K562 (cell line): ENCODE data around the gene TSPAN1. TPM values are rescaled to one million over a fixed set of nuclear protein-coding genes. Genes with fewer than 3 reads are reported as not detected.

Experiments
- BRD9 ChIP-seq: fragments of 450-650 bp; IDR thresholded peaks from 2 replicates; pipeline ENCODE4 v1.6.1; 2018; ENCODE audit warnings: low read depth; ENCODE audit not compliant: partially characterized antibody
- CHAMP1 ChIP-seq: fragments of 450-650 bp; IDR thresholded peaks from 2 replicates; pipeline ENCODE4 v1.6.1; 2016; ENCODE audit warnings: mild to moderate bottlenecking
- E2F3 ChIP-seq: fragments of 250-450 bp; sonication (Bioruptor Pico); IDR thresholded peaks from 2 replicates; pipeline ENCODE4 v1.4.0; 2020; ENCODE audit warnings: mild to moderate bottlenecking
- EWSR1 ChIP-seq: fragments of 450-650 bp; IDR thresholded peaks from 2 replicates; pipeline ENCODE4 v1.6.1; 2018; ENCODE audit warnings: borderline replicate concordance, mild to moderate bottlenecking, low read depth, moderate library complexity; ENCODE audit not compliant: partially characterized antibody
- IRF9 ChIP-seq: fragments of 450-650 bp; IDR thresholded peaks from 2 replicates; pipeline ENCODE4 v1.6.1; 2016; ENCODE audit warnings: missing biosample characterization, missing genetic modification characterization
- JUNB ChIP-seq: fragments of 450-650 bp; formaldehyde crosslinking; conservative IDR thresholded peaks from 2 replicates; pipeline ENCODE4 v1.4.0; 2020; ENCODE audit warnings: mild to moderate bottlenecking
- MYBL2 ChIP-seq, 2 experiments: fragments of 450-650 bp in 1 of 2; sonication (generic) in 1 of 2; formaldehyde crosslinking in 1 of 2; IDR thresholded peaks; 2 replicates each; pipeline versions ENCODE4 v1.6.1 to v1.8.1; 2017 to 2022; ENCODE audit warnings: borderline replicate concordance in 1 of 2, inconsistent platforms in 1 of 2, low read depth in 1 of 2, mild to moderate bottlenecking in 1 of 2, missing genetic modification reagents in 1 of 2, moderate library complexity in 1 of 2
- NCOA1 ChIP-seq: fragments of 450-650 bp; IDR thresholded peaks from 2 replicates; pipeline ENCODE4 v1.6.1; 2016; ENCODE audit warnings: low read depth
- NCOR1 ChIP-seq: fragments of 450-650 bp; IDR thresholded peaks from 2 replicates; pipeline ENCODE4 v1.6.1; 2016; ENCODE audit warnings: mild to moderate bottlenecking, moderate library complexity
- PRPF4 ChIP-seq: fragments of 200-400 bp; formaldehyde crosslinking; IDR thresholded peaks from one replicate; pipeline ENCODE4 v1.6.1; 2017; ENCODE audit warnings: low read length, low read depth, mild to moderate bottlenecking; ENCODE audit not compliant: insufficient read depth, poor library complexity, severe bottlenecking
- RBM17 ChIP-seq: fragments of 200-400 bp; formaldehyde crosslinking; IDR thresholded peaks from 2 replicates; pipeline ENCODE4 v1.6.1; 2017; ENCODE audit warnings: low read depth, mild to moderate bottlenecking, low read length, borderline replicate concordance
- SIX5 ChIP-seq, 2 experiments: IDR thresholded peaks; 2 replicates each; pipeline ENCODE4 v1.6.1; 2011; ENCODE audit warnings: low read length in 2 of 2, borderline replicate concordance in 1 of 2, low read depth in 1 of 2, mild to moderate bottlenecking in 1 of 2, moderate library complexity in 1 of 2; ENCODE audit not compliant: insufficient read depth in 1 of 2
- SUPT5H ChIP-seq: fragments of 450-650 bp; IDR thresholded peaks from 2 replicates; pipeline ENCODE4 v1.6.1; 2016
- TBL1XR1 ChIP-seq, 2 experiments: IDR thresholded peaks; 2 replicates each; pipeline ENCODE4 v1.6.1; 2012; ENCODE audit warnings: improper control_type of control experiment in 2 of 2, low read length in 2 of 2, mild to moderate bottlenecking in 1 of 2
- TCFL5 ChIP-seq: fragments of 250-450 bp; sonication (Bioruptor Pico); conservative IDR thresholded peaks from 2 replicates; pipeline ENCODE4 v1.6.1; 2021; ENCODE audit warnings: mild to moderate bottlenecking, moderate library complexity, matching md5 sums
- ZKSCAN1 ChIP-seq: fragments of 150-350 bp; IDR thresholded peaks from 2 replicates; pipeline ENCODE4 v1.6.1; 2016; ENCODE audit warnings: low read depth, low read length
- ZNF41 ChIP-seq: fragments of 250-450 bp; sonication (Bioruptor Pico); conservative IDR thresholded peaks from 2 replicates; pipeline ENCODE4 v1.4.0; 2020; ENCODE audit warnings: mild to moderate bottlenecking
- ZNF436 ChIP-seq: fragments of 250-450, 450-650 bp; sonication (Bioruptor Pico); formaldehyde crosslinking; IDR thresholded peaks from 2 replicates; pipeline ENCODE4 v1.7.0; 2020; ENCODE audit warnings: mild to moderate bottlenecking
- ZNF507 ChIP-seq: conservative IDR thresholded peaks from 2 replicates; pipeline ENCODE4 v1.6.1; 2017; ENCODE audit warnings: missing genetic modification characterization, missing compliant biosample characterization
- ZNF518B ChIP-seq: fragments of 250-450 bp; sonication (Bioruptor Pico); IDR thresholded peaks from 2 replicates; pipeline ENCODE4 v1.5.0; 2021; ENCODE audit warnings: mild to moderate bottlenecking, moderate library complexity
- ZNF561 ChIP-seq: fragments of 450-650 bp; formaldehyde crosslinking; conservative IDR thresholded peaks from 2 replicates; pipeline ENCODE4 v1.4.0; 2020; ENCODE audit warnings: mild to moderate bottlenecking, moderate library complexity
- ZNF695 ChIP-seq: fragments of 450-650 bp; formaldehyde crosslinking; IDR thresholded peaks from 2 replicates; pipeline ENCODE4 v1.4.0; 2020; ENCODE audit warnings: mild to moderate bottlenecking, moderate library complexity
- polyA plus RNA-seq, 8 experiments: library from polyadenylated mRNA; depleted of rRNA in 4 of 8; stranded (reverse) in 5 of 8; unstranded in 3 of 8; fragments of >200 nt; fragmentation: Nextera tagmentation in 2 of 8; fragmentation: Illumina TruSeq in 1 of 8; extraction: Ambion mirVana in 2 of 8; extraction: Trizol in 1 of 8; gene quantifications; 2 replicates each; pipeline versions ENCODE4 v1.2.1 to v1.2.3, GENCODE V29; 2011 to 2014; ENCODE audit warnings: inconsistent platforms in 1 of 8, missing spikeins in 1 of 8
- total RNA-seq, 7 experiments: library from RNA; depleted of rRNA in 6 of 7; stranded (reverse); fragments of >200 nt in 6 of 7; fragmentation: Illumina TruSeq in 2 of 7; extraction: Trizol in 2 of 7; gene quantifications; 2 replicates each; pipeline versions ENCODE4 v1.2.1 to v1.2.3, GENCODE V29; 2011 to 2021; ENCODE audit warnings: low replicate concordance in 1 of 7

The TSPAN1 gene
- total and polyA plus RNA-seq, 9 of the 15 experiments (the other 6 are each of a cell fraction or from before 2014, with no cell fraction given) = 0.58 TPM; not detected in 8

- no peak for TF ChIP-seq IRF9 (tag)
- TF ChIP-seq ZNF507 (tag) = no peak
- TF ChIP-seq ZNF561 = no peak; the same call in 1 of the 2 replicates
- no peak for TF ChIP-seq TBL1XR1 (IDR thresholded peaks at IDR 0.05; ENCODE audit: low read length in 2 of 2)
- no peak for TF ChIP-seq JUNB (CRISPR knock-in tag)
- no peak for TF ChIP-seq TCFL5 (CRISPR knock-in tag)
- TF ChIP-seq ZKSCAN1 = no peak; the same call in 1 of the 2 replicates
- TF ChIP-seq EWSR1 = no peak
- no peak for TF ChIP-seq MYBL2 (IDR thresholded peaks at IDR 0.05; ENCODE audit: low read depth)
- TF ChIP-seq MYBL2 (CRISPR knock-in tag; IDR thresholded peaks at IDR 0.05; ENCODE audit: borderline replicate concordance) = no peak
- TF ChIP-seq ZNF518B = no peak
- no peak for TF ChIP-seq CHAMP1
- no peak for TF ChIP-seq PRPF4
- TF ChIP-seq SIX5 (IDR thresholded peaks at IDR 0.05; ENCODE audit: borderline replicate concordance in 1 of 2, insufficient read depth in 1 of 2, low read depth in 1 of 2, low read length in 2 of 2) = no peak
- TF ChIP-seq NCOA1 = no peak
- no peak for TF ChIP-seq BRD9
- TF ChIP-seq SUPT5H = no peak; the same call in 1 of the 2 replicates
- no peak for TF ChIP-seq ZNF41
- TF ChIP-seq ZNF695 (CRISPR knock-in tag) = 0 out of 2 replicates have a peak, but pooled peaks have one; percentile 9
- TF ChIP-seq E2F3 = peak; percentile 51
- no peak for TF ChIP-seq RBM17
- TF ChIP-seq NCOR1 = no peak
- no peak for TF ChIP-seq ZNF436 (CRISPR knock-in tag)
Measured at GRCh38 chr1:46133181-46133658, 41.7 kb upstream of the TSPAN1 start (continued).
